Liver (tissue), 9 donors: Measurements from ENCODE around the gene LAMC3. TPM values are rescaled to one million over a fixed set of nuclear protein-coding genes. Genes with fewer than 3 reads are reported as not detected.
A peak's percentile ranks its signal among the peaks of the same experiment; 100 is the strongest.

Source experiments
- DNase-seq: peaks from one replicate; pipeline ENCODE4 v3.0.0-alpha.2; 2017; ENCODE audit warnings: low spot score
- H3K27ac ChIP-seq, 2 donors: one replicate each; pipeline ENCODE4 v1.7.0; 2013; ENCODE audit warnings: inconsistent platforms in 2 of 2, low read length in 2 of 2, control low read depth in 1 of 2, low read depth in 1 of 2, mild to moderate bottlenecking in 1 of 2
- H3K27me3 ChIP-seq, 4 donors: one replicate each; pipeline versions ENCODE4 v1.6.1 to v1.7.0; 2013; ENCODE audit warnings: low read length in 3 of 4, inconsistent platforms in 1 of 4, mild to moderate bottlenecking in 1 of 4, moderate library complexity in 1 of 4; ENCODE audit not compliant: control insufficient read depth in 4 of 4, insufficient read depth in 4 of 4
- H3K36me3 ChIP-seq, 4 donors: one replicate each; pipeline versions ENCODE4 v1.6.1 to v1.7.0; 2013; ENCODE audit warnings: low read length in 3 of 4, mild to moderate bottlenecking in 3 of 4, low read depth in 1 of 4, moderate library complexity in 1 of 4; ENCODE audit not compliant: control insufficient read depth in 4 of 4, insufficient read depth in 3 of 4
- H3K4me1 ChIP-seq, 4 donors: one replicate each; pipeline versions ENCODE4 v1.6.1 to v1.7.0; 2013; ENCODE audit warnings: low read length in 3 of 4, mild to moderate bottlenecking in 3 of 4, moderate library complexity in 1 of 4; ENCODE audit not compliant: control insufficient read depth in 4 of 4, insufficient read depth in 4 of 4
- H3K4me3 ChIP-seq, 3 donors: one replicate each; pipeline versions ENCODE4 v1.6.1 to v1.7.0; 2013; ENCODE audit warnings: low read length in 3 of 3, control low read depth in 1 of 3, low read depth in 1 of 3, mild to moderate bottlenecking in 1 of 3
- H3K9ac ChIP-seq, 2 donors: one replicate each; pipeline ENCODE4 v1.7.0; 2013; ENCODE audit warnings: low read length in 2 of 2, mild to moderate bottlenecking in 2 of 2, moderate library complexity in 2 of 2, control low read depth in 1 of 2, low read depth in 1 of 2
- H3K9me3 ChIP-seq, 4 donors: one replicate each; pipeline versions ENCODE4 v1.6.1 to v1.7.0; 2013; ENCODE audit warnings: low read length in 3 of 4; ENCODE audit not compliant: control insufficient read depth in 4 of 4
- ATF3 ChIP-seq: IDR thresholded peaks from 2 replicates; pipeline ENCODE4 v1.6.1; 2016; ENCODE audit warnings: antibody characterized with exemption
- CTCF ChIP-seq: fragments of 150-350 bp; IDR thresholded peaks from 2 replicates; pipeline ENCODE4 v1.5.1; 2017; ENCODE audit warnings: improper control_type of control experiment, low read depth, low read length; ENCODE audit not compliant: missing input control
- EGR1 ChIP-seq, 2 donors: IDR thresholded peaks; 2 replicates each; pipeline ENCODE4 v1.6.1; 2016 to 2018; ENCODE audit warnings: antibody characterized with exemption in 2 of 2, low read depth in 2 of 2
- FOXA1 ChIP-seq: IDR thresholded peaks from 2 replicates; pipeline ENCODE4 v1.6.1; 2016; ENCODE audit warnings: antibody characterized with exemption
- GABPA ChIP-seq, 2 donors: IDR thresholded peaks in 1 of 2; conservative IDR thresholded peaks in 1 of 2; 2 replicates each; pipeline ENCODE4 v1.6.1; 2016; ENCODE audit warnings: antibody characterized with exemption in 2 of 2, mild to moderate bottlenecking in 1 of 2, moderate library complexity in 1 of 2
- HNF4A ChIP-seq, 2 donors: conservative IDR thresholded peaks; 2 replicates each; pipeline ENCODE4 v1.6.1; 2016; ENCODE audit warnings: antibody characterized with exemption in 2 of 2, mild to moderate bottlenecking in 2 of 2
- HNF4G ChIP-seq: IDR thresholded peaks from 2 replicates; pipeline ENCODE4 v1.6.1; 2016; ENCODE audit warnings: antibody characterized with exemption
- JUND ChIP-seq, 2 donors: IDR thresholded peaks; 2 replicates each; pipeline ENCODE4 v1.6.1; 2016; ENCODE audit warnings: antibody characterized with exemption in 2 of 2
- MAX ChIP-seq: IDR thresholded peaks from 2 replicates; pipeline ENCODE4 v1.6.1; 2016; ENCODE audit warnings: antibody characterized with exemption
- NR2F2 ChIP-seq: IDR thresholded peaks from 2 replicates; pipeline ENCODE4 v1.6.1; 2016; ENCODE audit warnings: antibody characterized with exemption
- RAD21 ChIP-seq, 2 donors: IDR thresholded peaks; 2 replicates each; pipeline ENCODE4 v1.6.1; 2016; ENCODE audit warnings: antibody characterized with exemption in 2 of 2, mild to moderate bottlenecking in 2 of 2
- REST ChIP-seq: IDR thresholded peaks from 2 replicates; pipeline ENCODE4 v1.6.1; 2016; ENCODE audit warnings: antibody characterized with exemption, mild to moderate bottlenecking
- RXRA ChIP-seq, 2 donors: IDR thresholded peaks; 2 replicates each; pipeline ENCODE4 v1.6.1; 2017 to 2018; ENCODE audit warnings: antibody characterized with exemption in 2 of 2, mild to moderate bottlenecking in 1 of 2
- SP1 ChIP-seq: IDR thresholded peaks from 2 replicates; pipeline ENCODE4 v1.6.1; 2018; ENCODE audit warnings: antibody characterized with exemption, mild to moderate bottlenecking
- TAF1 ChIP-seq: conservative IDR thresholded peaks from 2 replicates; pipeline ENCODE4 v1.6.1; 2016; ENCODE audit warnings: antibody characterized with exemption, mild to moderate bottlenecking
- YY1 ChIP-seq: IDR thresholded peaks from 2 replicates; pipeline ENCODE4 v1.6.1; 2016; ENCODE audit warnings: antibody characterized with exemption, mild to moderate bottlenecking
- WGBS: extraction: QIAGEN DNeasy Blood & Tissue Kit; methylation state at CpG from one replicate; pipeline ENCODE4 v1.1.7; 2013; 5-methylcytosine and 5-hydroxymethylcytosine counted together
- polyA plus RNA-seq, 2 donors: library from polyadenylated mRNA; stranded (reverse) in 1 of 2; unstranded in 1 of 2; fragments of 200-250 nt in 1 of 2; fragments of >200 nt in 1 of 2; fragmentation: Nextera tagmentation in 1 of 2; extraction: Ambion mirVana in 1 of 2; gene quantifications; one replicate each; pipeline versions ENCODE4 v1.2.1 to v1.2.3, GENCODE V29; 2013 to 2015
- total RNA-seq, 2 donors: library from RNA; depleted of rRNA; stranded (reverse); fragments of >200 nt; gene quantifications; one replicate each; pipeline ENCODE4 v1.2.3, GENCODE V29; 2014
- TF ChIP-seq, protein P1 (sequence below): IDR thresholded peaks from 2 replicates; pipeline ENCODE4 v1.6.1; 2016; ENCODE audit warnings: antibody characterized with exemption
- donor health status: healthy.
- donor health status: healthy.
- donor health status: healthy.
- donor health status: healthy.
- donor health status: healthy.

LAMC3 gene
- total and polyA plus RNA-seq, 4 donors: 1.4 to 5.9 (median 2.9) TPM

DNA sequence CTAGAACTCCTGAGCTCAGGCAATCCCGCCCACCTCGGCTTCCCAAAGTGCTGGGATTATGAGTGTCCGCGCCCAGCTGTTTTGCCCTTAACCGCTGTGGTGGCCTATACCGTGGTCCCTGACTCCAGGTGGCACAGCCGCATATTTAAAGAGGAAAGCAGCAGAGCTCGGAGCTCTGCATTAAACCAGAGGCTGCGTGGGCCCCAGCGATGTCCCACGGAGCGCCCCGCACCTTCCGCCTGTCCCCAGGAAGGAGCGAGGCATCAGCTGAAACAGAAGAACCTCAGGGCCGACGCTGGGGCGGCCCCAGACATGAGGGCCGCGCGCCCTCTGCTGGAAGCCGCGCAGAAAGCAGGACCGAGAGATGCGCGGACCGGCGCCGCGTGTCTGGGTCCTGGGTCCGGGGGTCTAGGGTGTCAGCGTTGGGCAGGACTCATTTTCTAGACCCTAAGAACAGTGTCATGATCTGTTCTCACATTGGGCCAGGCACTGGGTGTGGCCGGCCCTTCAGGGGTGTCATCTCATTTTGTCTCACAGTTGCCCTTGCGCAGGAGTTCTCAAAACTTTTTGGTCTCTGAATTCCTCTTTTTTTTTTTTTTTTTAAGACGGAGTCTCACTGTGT lies 37.7 kb downstream of the LAMC3 start:
- WGBS: 17% methylated on average over 34 of the region's 35 CpGs
- peak; percentile 76 for DNase-seq
- Histone ChIP-seq H3K36me3 (no peaks in the 10 kb centered on the region), H3K9me3 (no peaks in the 10 kb centered on the region), H3K27me3 (peaks cover 0 to 3% (median 0%) of the 10 kb centered on the region in 4 donors), H3K4me1 (peaks cover 0 to 1% (median 0%) of the 10 kb centered on the region in 4 donors), H3K9ac (no peak overlapping the region), H3K4me3 (no peak overlapping the region), H3K27ac (no peak overlapping the region)
- TF ChIP-seq RAD21 (IDR thresholded peaks at IDR 0.05): peak; percentile 80 to 91
- no peak for TF ChIP-seq SP1
- peak; percentile 74 for TF ChIP-seq CTCF

DNA sequence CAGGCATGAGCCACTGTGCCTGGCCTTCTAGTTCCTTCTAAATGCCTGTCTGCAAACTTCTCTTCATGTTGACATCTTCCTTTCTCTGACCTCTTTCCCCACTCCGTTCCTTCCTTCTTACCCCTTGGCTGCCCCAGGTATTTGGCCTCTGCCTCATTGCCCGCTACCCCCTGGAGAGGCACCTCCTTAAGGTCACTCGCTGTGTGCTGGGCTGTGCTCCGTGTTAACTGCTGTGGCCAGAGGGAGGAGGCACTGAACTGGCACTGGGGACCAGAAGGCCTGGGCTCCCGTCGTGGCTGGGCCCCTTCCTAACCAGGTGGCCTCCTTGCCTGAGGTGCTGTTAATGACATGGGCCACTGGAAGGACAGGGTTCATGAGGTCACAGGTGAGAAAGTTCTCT lies 39.4 kb downstream of the LAMC3 start:
- DNase-seq: no peak
- H3K9ac ChIP-seq: no peak overlapping the region
- peaks cover 0 to 7% (median 0%) of the 10 kb centered on the region in 4 donors for H3K27me3 ChIP-seq
- H3K27ac ChIP-seq: no peak overlapping the region
- TF ChIP-seq YY1 (no peak), GABPA (IDR thresholded peaks at IDR 0.05 in 1 of 2, conservative IDR thresholded peaks at IDR 0.05 in 1 of 2) (no peak), ATF3 (no peak), CTCF (no peak), REST (no peak), JUND (IDR thresholded peaks at IDR 0.05) (no peak), RAD21 (IDR thresholded peaks at IDR 0.05) (no peak), EGR1 (IDR thresholded peaks at IDR 0.05; ENCODE audit: low read depth in 2 of 2) (no peak), SP1 (no peak), MAX (no peak), HNF4G (no peak), FOXA1 (no peak), TAF1 (no peak), HNF4A (conservative IDR thresholded peaks at IDR 0.05) (no peak), NR2F2 (no peak), RXRA (IDR thresholded peaks at IDR 0.05) (no peak)
- TF ChIP-seq, protein P1, sequence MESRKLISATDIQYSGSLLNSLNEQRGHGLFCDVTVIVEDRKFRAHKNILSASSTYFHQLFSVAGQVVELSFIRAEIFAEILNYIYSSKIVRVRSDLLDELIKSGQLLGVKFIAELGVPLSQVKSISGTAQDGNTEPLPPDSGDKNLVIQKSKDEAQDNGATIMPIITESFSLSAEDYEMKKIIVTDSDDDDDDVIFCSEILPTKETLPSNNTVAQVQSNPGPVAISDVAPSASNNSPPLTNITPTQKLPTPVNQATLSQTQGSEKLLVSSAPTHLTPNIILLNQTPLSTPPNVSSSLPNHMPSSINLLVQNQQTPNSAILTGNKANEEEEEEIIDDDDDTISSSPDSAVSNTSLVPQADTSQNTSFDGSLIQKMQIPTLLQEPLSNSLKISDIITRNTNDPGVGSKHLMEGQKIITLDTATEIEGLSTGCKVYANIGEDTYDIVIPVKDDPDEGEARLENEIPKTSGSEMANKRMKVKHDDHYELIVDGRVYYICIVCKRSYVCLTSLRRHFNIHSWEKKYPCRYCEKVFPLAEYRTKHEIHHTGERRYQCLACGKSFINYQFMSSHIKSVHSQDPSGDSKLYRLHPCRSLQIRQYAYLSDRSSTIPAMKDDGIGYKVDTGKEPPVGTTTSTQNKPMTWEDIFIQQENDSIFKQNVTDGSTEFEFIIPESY: no peak
- H3K36me3 ChIP-seq: no peaks in the 10 kb centered on the region
- 47% methylated on average over 6 of the region's 6 CpGs for WGBS
- H3K4me1 ChIP-seq: peaks cover 0 to 1% (median 0%) of the 10 kb centered on the region in 4 donors
- no peaks in the 10 kb centered on the region for H3K9me3 ChIP-seq
- H3K4me3 ChIP-seq: no peak overlapping the region
